Mesodermal cell (in vitro differentiated cells): ENCODE results near the gene TRPC4.

ENCODE experiments used
- H3K27ac ChIP-seq: 2 replicates; pipeline ENCODE4 v1.7.0; 2013; ENCODE audit warnings: mild to moderate bottlenecking, low read depth, low read length, moderate library complexity; ENCODE audit not compliant: severe bottlenecking
- H3K36me3 ChIP-seq: 2 replicates; pipeline ENCODE4 v1.7.1; 2013; ENCODE audit warnings: mild to moderate bottlenecking, low read length, moderate library complexity; ENCODE audit not compliant: control insufficient read depth, insufficient read depth
- H3K4me1 ChIP-seq: one replicate; pipeline ENCODE4 v1.7.1; 2013; ENCODE audit warnings: mild to moderate bottlenecking, low read length; ENCODE audit not compliant: insufficient read depth, control insufficient read depth, poor library complexity, severe bottlenecking
- H3K4me3 ChIP-seq: 2 replicates; pipeline ENCODE4 v1.7.0; 2013; ENCODE audit warnings: low read length, control low read depth, mild to moderate bottlenecking; ENCODE audit not compliant: insufficient read depth, poor library complexity, severe bottlenecking; ENCODE audit errors: extremely low read depth
- H3K9me3 ChIP-seq: 2 replicates; pipeline ENCODE4 v1.7.1; 2013; ENCODE audit warnings: mild to moderate bottlenecking, low read length, moderate library complexity; ENCODE audit not compliant: control insufficient read depth
- WGBS, 2 experiments: methylation state at CpG; one replicate each; pipeline ENCODE4 v1.1.5; 2013; ENCODE audit warnings: missing lambda C conversion rate in 2 of 2; ENCODE audit not compliant: insufficient coverage in 2 of 2; 5-methylcytosine and 5-hydroxymethylcytosine counted together

TRPC4 gene

DNA sequence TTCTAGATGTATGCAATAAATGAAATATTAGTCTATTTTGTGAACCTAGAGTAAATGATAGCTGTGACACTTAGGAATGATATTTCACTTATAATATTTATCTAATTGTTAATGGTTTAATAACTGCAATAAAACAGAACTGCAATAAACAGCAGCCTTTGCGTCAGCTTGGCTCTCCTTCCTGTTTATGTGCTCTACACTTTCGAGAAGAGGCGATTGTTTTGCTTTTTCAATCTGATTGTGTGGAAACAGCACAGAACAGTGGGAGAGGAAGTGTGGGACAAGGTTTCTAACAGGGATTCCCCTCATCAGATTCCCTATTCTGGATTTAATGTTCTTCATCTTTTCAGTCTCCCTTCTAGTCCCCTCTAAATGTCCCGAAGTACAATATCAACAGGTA is 17.3 kb upstream of the TRPC4 start:
- Histone ChIP-seq H3K4me3 (no peak overlapping the region), H3K27ac (no peak overlapping the region), H3K4me1 (no peaks in the 10 kb centered on the region), H3K9me3 (no peaks in the 10 kb centered on the region), H3K36me3 (no peaks in the 10 kb centered on the region)
- WGBS, 2 experiments: 100% methylated on average over 1 to 2 of the region's 4 CpGs

DNA sequence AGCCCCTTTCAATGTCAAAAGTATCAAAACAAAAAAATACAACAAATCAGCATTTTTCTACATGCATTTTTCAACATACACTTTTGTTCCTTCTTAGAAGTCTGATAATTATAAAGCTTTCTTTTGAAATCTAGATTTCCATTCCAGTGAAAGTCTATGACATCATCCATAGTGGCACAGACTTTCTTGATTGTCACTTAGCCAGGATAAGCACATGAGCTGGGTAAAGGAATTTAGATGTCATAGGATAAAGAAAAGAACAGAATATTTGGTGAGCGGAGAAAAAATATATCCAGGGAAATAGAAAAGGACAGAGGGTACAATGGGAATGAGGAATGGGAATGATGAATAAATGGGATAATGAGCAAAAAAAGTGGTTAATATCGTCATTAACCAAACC is 15.1 kb upstream of the TRPC4 start:
- WGBS, 2 experiments: 100% methylated on average over 1 of the region's 2 CpGs
- Histone ChIP-seq H3K36me3 (no peaks in the 10 kb centered on the region), H3K4me1 (no peaks in the 10 kb centered on the region), H3K27ac (no peak overlapping the region), H3K4me3 (no peak overlapping the region), H3K9me3 (no peaks in the 10 kb centered on the region)

DNA sequence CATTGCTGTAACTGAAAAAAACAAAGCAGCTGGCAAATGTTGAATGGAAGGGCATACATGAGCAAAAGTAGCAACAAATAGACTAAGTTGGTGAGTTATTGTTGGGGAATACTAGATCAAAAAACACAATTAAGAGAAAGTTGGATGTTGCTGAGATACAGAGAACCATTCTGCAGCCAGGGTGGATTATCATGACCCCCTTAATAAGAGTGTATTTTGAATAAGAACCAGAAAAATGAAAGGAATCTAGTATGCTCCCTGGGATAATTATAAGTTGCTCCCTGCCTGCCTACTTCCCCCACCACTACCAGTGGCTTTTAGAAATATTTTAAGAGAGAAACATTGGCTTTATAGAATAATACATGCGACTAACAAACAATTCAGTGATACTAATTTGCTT is 14.5 kb upstream of the TRPC4 start:
- Histone ChIP-seq H3K4me3 (no peak overlapping the region), H3K36me3 (no peaks in the 10 kb centered on the region), H3K27ac (no peak overlapping the region), H3K9me3 (no peaks in the 10 kb centered on the region), H3K4me1 (no peaks in the 10 kb centered on the region)
- WGBS, 2 experiments: no CpG with 5 or more reads among the region's 1 CpG

DNA sequence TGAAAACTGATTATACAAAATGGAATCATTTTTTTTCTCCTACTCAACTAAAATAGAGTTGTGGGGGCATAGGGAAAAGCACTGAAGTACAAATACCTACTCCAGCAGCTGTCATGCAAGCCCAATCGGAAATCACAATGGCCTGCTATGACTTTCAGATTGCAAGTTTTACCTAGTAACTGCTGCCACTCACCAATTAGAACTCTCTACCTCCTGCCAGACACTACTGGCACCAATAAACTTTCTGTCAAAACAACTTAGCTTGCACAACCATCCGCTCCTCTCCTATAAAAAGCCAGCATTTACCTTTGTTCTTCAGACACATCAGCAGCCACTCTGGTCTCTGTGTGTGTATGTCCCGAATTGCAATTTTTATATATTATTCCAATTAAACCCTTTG is 9.3 kb upstream of the TRPC4 start:
- H3K36me3 ChIP-seq: no peaks in the 10 kb centered on the region
- H3K27ac ChIP-seq: no peak overlapping the region
- WGBS, 2 experiments: 95% methylated on average over 2 of the region's 3 CpGs; no CpG with 5 or more reads in 1 of the 2 experiments

DNA sequence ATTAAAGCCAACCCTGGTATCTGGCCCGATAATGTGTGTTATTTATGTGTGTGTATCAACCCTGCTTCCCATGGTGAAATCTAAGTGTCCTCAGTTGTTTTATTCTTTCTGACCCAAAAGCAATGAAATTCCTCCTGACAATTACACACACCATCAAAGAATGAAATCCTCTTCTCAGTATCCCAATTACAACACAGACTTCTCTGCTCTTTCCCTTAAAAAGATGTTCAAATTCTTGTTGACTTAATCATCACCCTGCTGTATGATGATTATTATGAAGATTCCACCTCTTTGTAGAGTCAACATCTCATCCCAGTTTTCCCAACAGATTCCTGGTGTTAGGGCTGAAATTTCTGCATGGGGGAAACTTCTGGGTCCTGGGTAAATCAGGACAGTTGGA is 8.9 kb upstream of the TRPC4 start:
- H3K4me1 ChIP-seq: no peaks in the 10 kb centered on the region
- no peak overlapping the region for H3K4me3 ChIP-seq
- no peaks in the 10 kb centered on the region for H3K36me3 ChIP-seq
- H3K27ac ChIP-seq: no peak overlapping the region
- WGBS, 2 experiments: no CpG with 5 or more reads among the region's 1 CpG
- H3K9me3 ChIP-seq: no peaks in the 10 kb centered on the region

More for the DNA sequence above, 9.3 kb upstream of the TRPC4 start:
- Histone ChIP-seq H3K4me3 (no peak overlapping the region), H3K4me1 (no peaks in the 10 kb centered on the region), H3K9me3 (no peaks in the 10 kb centered on the region)

DNA sequence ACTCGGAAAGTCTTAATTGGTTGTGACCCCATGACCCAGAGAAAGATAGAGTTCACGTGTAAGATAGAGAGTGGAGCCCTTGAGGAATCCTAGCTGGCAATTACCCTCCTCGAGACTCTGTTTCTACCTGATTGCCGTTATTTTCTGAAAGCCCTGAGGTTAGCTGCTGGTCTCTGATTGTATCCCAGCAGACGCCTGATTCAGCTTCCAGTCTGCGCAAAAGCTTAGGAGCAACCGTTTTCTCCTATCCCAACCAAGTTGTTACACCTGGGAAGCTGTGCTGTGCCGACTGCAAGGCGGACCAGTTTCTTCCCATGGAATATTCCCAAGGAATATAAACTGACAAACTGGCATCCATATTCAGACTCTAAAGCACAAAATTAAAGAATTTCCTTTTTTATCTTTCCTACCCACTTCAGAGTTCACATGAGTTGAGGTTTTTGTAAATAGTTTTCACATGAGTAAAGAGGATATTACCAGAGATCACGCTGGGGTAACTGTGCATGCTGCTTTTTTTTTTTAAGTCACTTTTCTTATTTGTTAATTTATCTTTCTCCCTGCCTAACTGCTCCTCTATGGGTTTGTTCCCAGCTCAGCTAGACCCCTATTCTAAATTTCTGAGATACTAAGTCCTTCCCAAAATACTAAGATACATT is 1.5 kb upstream of the TRPC4 start:
- Histone ChIP-seq H3K4me1 (peaks cover 12% of the 10 kb centered on the region), H3K4me3 (no peak overlapping the region), H3K9me3 (no peaks in the 10 kb centered on the region), H3K27ac (peak overlapping the region; percentile 52), H3K36me3 (no peaks in the 10 kb centered on the region)
- WGBS, 2 experiments: 68 to 69% methylated on average over 7 of the region's 10 CpGs

DNA sequence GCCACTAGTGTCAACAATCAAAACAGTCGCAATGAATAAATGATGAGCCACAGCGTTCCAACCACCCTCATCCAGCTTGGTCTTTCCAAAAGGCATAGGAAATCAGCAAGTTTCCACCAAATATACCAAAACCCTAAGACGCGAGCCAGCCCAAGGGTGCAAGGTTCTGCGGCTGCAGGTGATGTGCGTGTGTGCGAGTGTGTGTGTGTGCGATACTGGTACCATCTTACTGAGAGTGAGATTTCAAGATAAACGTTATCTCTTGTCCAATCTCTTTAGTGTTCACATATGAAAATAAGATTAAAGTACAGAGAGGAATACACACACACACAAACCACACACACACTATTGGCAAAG is 895 bp upstream of the TRPC4 start:
- no peak overlapping the region for H3K27ac ChIP-seq
- peaks cover 12% of the 10 kb centered on the region for H3K4me1 ChIP-seq
- peak overlapping the region; percentile 59 for H3K4me3 ChIP-seq
- WGBS, 2 experiments: 40 to 61% methylated on average over 2 to 6 of the region's 9 CpGs
- no peaks in the 10 kb centered on the region for H3K36me3 ChIP-seq
- no peaks in the 10 kb centered on the region for H3K9me3 ChIP-seq

DNA sequence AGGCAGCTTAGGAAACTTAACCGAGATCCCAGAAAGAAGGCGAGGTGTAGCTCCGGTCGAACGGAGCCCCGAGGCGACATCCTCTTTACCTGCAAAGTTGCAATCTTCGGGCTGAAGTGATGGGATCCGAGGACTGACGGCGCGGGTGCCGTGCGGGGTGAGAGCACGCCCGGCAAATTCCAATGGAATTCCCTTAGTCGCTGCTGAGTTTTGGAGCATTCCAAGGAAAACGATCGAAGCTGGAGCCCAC is 141 bp downstream of the TRPC4 start:
- peaks cover 12% of the 10 kb centered on the region for H3K4me1 ChIP-seq
- 0 to 1% methylated on average over 18 to 19 of the region's 19 CpGs for WGBS, 2 experiments
- H3K36me3 ChIP-seq: no peaks in the 10 kb centered on the region
- H3K4me3 ChIP-seq: peak overlapping the region; percentile 59
- no peak overlapping the region for H3K27ac ChIP-seq
- H3K9me3 ChIP-seq: no peaks in the 10 kb centered on the region

DNA sequence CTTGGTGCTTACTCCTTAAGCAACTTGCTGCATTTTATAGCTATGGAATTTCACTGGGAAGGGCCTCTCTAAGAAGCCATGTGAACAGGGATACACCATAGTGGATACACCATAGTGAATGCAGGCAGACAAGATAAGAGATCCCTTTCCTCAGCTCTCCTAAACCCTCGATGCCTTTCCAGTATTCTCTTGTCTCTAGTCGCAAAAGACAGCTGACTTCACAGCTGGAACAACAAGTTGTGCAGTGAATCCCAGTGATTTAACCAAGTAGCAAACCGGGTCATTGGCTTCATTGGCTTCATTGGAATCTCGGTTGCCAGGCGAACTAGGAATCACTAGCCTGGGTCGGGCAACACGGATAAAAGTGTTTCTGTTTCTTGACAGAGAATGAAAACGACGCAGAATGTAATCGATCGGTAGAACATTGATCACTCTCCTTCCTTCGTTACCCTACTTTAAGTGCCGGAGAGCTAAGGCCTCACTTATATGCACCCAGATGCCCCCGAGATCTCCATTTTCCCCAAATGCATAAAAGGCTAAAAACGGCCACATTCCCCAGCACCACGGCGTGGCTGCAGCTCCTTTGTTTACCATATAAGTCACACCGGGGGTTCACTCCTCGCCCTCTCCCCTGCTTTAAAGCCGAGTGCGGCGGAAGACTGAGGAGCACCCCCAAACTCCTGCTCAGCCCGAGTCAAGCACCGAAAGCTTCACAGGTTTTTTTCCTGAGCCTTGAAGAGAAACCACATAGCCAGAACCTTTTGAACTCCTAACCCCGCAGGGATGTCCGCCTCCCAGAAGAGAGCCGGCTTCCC is 674 bp downstream of the TRPC4 start:
- Histone ChIP-seq H3K36me3 (no peaks in the 10 kb centered on the region), H3K27ac (no peak overlapping the region), H3K4me1 (peaks cover 12% of the 10 kb centered on the region), H3K9me3 (no peaks in the 10 kb centered on the region), H3K4me3 (peak overlapping the region; percentile 59)
- WGBS, 2 experiments: 2 to 3% methylated on average over 21 to 27 of the region's 27 CpGs

DNA sequence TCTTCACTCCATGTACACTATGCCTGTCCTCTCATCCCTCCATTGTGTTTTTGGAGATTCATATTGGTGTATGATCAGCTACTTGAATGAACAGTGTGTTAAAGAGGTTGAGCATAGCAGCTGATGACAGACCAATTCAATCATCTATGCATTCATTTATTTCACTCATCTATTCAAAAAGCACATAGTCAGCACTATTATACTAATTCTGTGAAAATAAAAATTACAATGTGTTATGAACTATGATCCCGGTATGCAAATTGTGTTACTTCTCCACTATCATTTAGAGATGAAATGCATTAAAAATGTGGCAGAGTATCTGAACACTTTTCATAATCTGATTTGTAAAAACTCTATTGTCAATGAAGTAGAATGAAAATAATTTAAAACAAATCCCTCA is 5.9 kb downstream of the TRPC4 start:
- no peaks in the 10 kb centered on the region for H3K36me3 ChIP-seq
- WGBS, 2 experiments: no CpG with 5 or more reads among the region's 1 CpG
- H3K4me3 ChIP-seq: no peak overlapping the region
- no peaks in the 10 kb centered on the region for H3K9me3 ChIP-seq
- no peaks in the 10 kb centered on the region for H3K4me1 ChIP-seq
- no peak overlapping the region for H3K27ac ChIP-seq

DNA sequence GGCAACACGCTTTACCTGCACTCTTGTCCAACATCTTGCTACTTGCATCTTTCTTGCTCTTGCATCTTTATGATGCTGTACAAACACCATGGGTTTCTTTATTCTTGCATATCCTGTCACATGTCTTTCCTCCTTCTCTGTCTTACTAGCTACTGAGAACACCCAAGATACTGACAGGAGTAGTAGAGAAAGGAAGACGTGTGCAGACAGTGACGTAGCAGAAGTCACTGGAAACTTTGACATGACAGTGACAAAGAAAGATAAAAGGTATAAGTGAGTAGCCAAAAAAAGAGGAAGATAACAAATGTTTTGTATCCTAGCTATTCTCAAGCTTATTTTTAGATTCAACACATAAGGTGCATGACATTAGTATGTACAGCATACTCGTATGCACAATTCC is 34.2 kb downstream of the TRPC4 start:
- no peaks in the 10 kb centered on the region for H3K9me3 ChIP-seq
- H3K27ac ChIP-seq: no peak overlapping the region
- 100% methylated on average over 1 to 2 of the region's 4 CpGs for WGBS, 2 experiments
- no peaks in the 10 kb centered on the region for H3K36me3 ChIP-seq
- H3K4me3 ChIP-seq: no peak overlapping the region
- H3K4me1 ChIP-seq: no peaks in the 10 kb centered on the region
